GM10847 (cell line): ENCODE measurements around the gene POLR2M.
A peak's percentile ranks its signal among the peaks of the same experiment; 100 is the strongest.

ENCODE experiments used
- POLR2A ChIP-seq: IDR thresholded peaks from 2 replicates; pipeline ENCODE4 v1.6.1; 2011; ENCODE audit not compliant: insufficient read length; ENCODE audit errors: extremely low read depth

Gene POLR2M

DNA sequence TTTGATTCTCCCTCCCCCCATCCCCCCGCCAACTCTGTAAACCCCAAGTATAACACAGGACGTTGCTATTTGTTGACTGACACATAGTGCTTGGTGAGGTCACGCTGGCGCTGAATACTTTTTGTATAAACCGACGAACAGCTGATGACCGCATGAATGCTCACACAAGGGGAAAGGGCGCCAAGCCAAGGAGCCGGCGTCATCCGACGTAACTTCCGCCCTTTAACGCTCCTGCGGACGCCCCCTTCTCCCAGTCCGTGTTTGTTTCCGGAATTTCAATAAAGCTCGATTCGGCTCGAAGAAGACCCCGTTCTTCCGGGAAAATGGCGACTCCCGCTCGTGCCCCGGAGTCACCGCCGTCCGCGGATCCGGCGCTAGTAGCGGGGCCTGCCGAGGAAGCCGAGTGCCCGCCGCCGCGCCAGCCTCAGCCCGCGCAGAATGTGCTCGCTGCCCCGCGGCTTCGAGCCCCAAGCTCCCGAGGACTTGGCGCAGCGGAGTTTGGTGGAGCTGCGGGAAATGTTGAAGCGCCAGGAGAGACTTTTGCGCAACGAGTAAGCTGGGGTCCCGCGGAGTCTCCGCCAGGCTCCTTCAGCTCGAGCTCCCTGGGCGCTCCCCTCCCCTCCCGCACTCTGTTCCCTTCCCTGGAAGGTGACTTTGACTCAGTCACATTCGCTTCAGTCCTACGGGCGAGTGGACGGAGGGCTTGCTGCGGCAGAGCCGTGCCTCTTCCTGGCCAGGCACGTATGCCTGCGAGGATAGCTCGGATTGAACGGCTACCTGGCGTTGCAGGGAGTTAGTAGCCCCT, at the start of gene POLR2M:
Gene POLR2M, plus strand, starts transcription at position 310 of the 805 bp plus-strand sequence. Its CDS starts 129 bp downstream, at position 439.
- TF ChIP-seq POLR2A = peak; percentile 70

DNA sequence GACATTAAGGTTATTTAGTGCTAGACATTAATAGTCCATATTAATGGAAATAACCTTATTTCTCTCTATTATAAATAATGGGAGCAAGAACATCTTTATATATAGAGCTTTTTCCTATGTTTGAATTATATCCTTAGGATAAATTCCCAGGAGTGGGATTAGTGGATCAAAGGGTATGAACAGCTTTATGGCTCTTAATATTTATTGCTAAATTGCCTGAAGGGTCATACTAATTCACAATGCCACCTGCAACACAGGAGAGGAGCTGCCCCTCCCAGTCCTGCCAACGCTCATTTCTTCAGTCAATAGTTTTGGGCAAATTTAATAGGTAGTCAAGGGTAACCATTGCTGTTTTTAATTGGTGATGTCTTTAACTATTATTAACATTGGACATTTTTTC, 48.9 kb upstream of the POLR2M start:
- TF ChIP-seq POLR2A = no peak

DNA sequence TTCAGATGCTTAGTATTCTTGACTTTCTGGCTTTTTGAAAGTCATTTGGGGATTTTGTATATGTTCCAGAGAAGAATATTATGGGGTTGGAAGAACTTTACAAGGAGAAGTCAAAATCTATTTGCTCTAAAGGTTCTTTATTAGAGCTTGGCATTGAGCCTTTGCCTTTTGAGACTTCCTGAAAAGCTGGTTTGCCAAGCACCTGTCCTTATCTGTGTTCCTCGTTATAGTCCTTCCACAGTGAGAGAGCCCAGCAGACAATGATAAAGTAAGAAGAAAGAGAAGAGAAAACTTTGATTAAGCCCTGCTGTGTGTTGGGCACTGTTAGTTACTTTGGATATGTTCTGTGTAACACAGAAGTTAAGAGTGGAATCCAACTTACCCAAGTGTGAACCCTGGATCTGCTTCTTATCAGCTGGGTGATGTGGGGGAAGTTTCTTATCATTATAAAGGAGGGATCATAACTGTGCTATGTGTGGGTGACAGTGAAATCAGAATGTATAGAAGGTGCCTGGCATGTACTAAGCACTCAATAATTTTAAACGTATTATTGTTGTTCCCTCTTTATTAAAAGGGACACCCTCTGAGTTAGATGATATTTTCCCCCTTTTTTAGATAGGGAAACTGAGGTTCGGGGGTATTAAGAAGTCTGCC, 44.3 kb upstream of the POLR2M start:
- TF ChIP-seq POLR2A = no peak

DNA sequence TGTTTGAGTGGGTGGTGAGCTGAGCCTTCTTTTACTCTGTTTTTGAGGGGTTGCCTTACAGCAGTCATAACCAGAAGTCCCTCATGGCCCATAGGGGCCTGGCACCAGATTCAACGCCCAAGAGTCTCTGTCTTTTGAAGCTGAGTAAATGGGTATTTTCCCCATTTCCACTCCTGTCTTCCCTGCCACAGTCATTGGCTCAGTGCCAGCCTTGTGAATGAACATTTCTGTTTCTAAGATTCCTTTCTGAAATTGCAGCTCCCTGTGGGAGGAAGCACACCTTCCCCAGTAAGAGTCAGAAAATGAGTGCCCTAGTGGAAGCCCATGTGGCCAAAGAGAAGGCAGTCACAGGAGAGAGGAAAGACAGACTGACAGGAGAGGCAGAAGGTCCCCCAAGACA, 43.7 kb upstream of the POLR2M start:
- no peak for TF ChIP-seq POLR2A

DNA sequence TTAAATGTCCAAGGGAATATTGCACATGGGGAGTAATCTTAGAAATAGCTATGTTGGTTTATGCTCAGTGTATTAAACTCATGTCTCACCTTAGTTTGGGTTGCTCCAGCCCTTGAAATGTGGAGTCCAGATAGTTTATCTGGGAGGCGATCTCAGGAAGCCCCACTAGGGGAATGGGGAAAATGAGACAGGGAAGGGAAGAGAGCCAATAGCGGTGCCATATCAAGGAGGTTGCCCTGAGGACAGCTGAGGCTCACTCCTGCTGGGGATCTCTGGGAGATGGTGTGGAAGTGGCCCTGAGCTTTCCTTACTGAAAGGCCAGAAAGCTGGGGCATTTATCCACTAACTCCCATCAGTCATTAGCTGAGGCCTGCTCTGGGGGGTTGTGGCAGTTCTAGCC, 43.3 kb upstream of the POLR2M start:
- no peak for TF ChIP-seq POLR2A

DNA sequence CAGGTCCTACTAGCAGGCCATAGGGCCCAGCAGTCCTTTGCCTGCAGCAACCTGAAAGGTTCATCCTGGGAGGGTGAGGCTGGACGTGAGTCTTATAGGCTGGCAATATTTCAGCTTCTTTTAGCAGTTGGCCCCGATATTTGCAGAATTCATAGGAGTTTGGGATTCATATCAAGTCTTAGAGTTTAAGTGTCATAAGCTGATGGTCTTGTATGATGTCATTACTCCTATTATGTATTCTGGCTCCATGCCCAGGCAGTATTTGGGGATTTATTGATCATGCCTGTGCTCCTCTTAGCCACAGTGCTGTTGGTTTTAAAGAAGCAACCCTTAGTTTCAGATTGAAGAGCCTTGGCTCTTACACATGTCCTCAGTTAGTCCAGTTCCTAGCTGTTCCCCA, 41.3 kb upstream of the POLR2M start:
- TF ChIP-seq POLR2A = no peak

DNA sequence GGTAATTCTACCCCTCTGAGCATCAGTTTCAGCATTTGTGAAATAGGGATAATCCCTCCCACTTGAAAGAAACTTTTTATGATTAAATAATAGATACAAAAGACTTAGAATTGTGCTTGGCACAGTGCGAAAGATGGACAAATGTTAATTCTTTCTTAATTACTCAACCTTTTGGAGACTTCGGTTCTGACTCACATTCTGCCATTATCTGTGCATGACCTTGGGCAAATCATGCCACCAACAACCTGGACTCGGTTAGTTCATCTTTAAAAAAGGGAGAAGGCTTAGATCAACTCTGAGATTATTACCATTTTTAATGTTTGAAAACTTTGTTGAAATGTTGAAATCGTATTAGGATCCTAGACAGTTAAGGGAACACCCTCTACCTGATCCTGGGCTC, 40.6 kb upstream of the POLR2M start:
- TF ChIP-seq POLR2A = no peak

DNA sequence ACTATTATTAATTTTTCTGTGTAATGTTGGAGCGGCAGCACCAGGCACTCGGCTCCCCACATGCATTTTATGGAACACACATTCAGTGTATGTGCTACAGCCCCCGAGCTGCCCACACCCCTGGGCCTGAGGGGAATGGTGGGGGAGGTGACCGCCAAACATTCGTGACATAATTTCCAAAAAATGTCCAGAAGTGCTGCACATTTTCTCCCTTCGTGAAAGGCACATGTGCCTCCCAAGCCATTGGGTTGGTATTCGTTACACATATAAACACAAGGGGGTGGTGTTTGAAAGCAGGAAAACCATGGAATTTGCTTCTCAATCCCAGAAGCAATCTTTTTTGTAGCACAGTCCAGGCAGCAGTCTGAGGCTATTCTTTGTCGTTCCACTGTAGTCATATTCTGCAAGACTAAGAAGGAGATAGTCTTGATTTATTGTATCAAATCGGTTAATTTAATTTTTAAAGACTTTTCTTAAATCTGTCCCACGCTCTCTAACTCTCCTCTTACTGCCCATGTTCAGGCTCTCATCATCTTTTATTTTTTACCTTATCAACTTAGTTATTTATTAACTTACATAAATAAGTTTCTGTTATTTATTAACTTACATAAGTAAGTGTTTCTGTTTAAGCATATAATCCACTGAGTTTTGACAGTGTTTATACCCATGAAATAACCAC, 39.2 kb upstream of the POLR2M start:
- TF ChIP-seq POLR2A = no peak

DNA sequence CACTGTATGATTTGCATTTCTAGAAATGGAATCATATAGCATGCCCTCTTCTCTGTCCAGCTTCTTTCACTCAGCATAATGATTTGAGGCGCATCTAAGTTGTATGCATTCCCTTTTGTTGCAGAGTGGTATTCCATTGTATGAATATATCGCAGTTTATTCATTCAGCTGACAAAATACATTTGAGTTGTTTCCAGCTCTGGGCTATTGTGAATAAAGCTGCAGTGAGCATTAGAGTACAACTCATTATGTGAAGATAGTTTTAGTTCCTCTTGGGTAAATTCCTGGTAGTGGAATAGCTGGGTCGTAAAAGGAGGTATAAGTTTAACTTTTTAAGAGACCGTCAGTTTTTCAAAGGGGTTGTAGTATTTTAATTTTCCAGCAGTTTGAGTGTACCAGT, 38.5 kb upstream of the POLR2M start:
- no peak for TF ChIP-seq POLR2A

DNA sequence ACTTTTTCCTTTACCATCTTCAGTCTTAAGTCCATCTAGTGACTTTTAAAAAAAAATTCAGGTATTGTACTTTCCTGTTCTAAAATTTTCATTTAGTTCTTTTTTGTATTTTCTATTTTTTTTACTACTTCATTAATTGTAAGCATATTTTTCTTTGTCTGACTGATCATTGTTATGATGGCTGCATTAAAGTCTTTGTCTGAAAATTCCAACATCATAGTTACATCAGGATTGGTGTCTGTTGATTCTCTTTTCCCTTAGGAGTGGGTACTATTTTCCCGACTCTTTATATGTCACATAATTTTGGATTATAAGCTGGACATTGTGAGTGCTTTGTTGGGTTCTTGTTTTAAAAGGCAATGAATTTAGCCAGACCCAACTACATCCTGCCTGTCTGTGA, 34.9 kb upstream of the POLR2M start:
- TF ChIP-seq POLR2A = no peak

DNA sequence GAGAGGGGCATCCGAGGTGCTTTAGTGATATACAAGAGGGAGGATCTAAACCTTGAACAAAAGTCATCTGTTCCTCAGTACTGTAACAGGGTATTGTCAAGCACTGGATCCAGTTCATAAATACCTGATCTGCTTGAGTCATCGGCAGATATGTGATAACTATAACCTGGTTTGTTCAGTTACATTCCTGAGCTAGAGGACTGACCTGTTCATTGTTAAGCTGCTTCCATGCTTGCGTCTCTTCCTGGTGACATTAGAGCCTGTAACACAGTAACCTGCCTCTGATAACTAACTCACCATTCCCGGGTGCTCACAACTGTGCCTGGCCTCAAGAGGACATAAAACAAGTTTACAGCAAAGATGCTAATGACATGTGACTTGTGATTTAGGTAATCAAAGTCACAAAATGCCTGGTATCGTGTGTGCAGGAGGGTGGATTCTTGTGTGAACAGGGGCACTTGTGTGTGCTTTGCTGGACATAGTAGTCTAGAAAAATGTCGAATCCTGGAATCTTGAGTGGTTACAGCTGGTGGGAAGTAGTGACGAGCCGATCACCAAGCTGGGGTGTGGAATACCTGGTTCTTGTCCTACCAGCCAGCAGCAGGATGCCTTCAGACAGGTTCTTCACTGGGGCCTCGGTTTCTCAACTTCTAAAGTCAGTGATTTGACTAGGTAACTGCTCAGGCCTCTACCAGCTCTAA, 30.9 kb upstream of the POLR2M start:
- TF ChIP-seq POLR2A = no peak

DNA sequence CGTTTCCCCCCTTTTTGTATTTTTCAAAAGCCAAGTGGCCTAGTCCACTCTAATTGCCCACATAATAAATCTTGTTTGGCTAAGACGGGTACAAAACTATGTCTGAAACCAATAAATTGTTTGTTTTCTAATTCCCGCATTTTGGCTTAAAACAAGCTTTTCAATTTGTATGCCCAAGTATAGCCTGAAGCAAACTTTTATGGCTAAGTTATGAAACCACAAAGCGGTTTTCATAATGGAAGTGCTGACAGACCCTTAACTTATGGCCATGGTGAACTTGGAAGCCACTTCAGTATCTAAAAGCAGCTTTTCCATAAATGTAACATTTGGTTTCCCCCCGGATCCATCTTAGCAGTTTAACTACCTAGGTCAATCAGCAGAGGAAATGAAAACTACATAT, 29.9 kb upstream of the POLR2M start:
- TF ChIP-seq POLR2A = no peak

DNA sequence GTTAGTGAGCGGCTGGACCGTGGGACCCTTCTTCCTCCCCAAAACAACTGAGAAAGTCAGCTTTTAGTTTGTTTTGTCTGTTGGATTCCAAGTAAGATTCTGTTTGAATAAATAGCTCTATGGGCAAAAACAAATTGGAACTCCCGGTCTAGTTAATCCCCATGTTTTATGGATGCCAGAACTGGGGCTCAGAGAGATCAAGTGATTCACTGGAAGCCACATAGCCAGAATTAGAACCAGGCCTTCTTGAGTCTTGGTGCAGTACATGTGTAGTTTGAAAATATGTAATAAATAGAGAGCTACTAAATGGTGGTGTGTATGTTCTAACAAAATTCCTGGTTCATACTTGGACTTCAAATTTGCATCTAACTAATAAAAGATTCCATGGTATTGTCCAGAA, 29.3 kb upstream of the POLR2M start:
- no peak for TF ChIP-seq POLR2A

DNA sequence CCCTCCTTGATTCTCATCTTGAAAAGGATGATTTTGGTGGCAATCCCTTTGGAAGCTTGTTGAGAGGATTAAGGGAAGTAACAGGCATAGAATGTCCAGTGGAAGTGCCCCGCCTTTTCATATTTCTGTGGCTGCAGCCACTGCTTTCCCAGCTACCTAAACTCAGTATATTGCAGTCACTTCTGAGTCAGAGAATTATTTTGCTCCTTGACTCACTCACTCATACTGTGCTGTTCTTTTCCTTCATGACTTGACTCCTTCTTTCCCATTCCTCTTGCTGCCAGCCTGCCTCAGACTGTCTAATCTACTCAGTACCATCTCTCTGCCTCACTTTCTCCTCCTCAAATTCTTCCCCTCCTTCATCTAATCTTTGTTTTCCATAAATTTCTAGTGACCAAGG, 26.5 kb upstream of the POLR2M start:
- TF ChIP-seq POLR2A = no peak

DNA sequence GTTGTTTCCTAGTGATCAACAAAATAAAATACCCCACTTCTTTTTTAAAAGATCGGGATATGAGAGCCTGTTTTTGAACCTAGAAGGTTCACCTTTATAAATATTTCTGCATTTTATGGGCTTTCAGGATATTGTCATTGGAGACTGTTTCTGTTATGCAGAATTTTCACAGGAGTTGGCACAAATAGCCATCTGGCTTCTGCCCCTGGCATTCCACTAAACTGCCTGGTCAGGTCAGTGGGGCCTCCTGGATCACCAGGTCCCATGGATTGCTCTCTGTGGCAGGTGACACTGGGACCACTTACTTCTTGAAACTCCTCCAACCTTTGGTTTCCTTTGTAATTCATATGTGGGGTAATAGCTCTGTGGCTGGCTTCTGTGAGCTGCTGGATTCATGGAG, 25.5 kb upstream of the POLR2M start:
- TF ChIP-seq POLR2A = no peak

DNA sequence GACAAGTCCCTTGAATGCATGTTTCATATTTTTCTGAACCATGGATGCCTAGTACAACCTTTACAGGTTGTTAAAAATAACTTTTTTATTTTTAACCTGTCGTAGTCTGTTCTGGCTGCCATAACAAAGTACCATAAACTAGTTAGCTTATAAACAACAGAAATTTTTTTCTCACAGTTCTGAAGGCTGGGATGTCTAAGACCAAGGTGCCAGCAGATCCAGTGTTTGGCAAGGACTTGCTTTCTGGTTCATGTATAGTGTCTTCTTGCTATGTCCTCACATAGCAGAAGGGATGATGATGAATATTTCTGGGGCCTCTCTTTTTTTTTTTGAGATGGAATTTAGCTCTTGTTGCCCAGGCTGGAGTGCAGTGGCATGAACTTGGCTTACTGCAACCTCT, 23.0 kb upstream of the POLR2M start:
- no peak for TF ChIP-seq POLR2A
